HG02884 (cell line): Measurements from ENCODE around the gene GALNT8.

Experiments
- ATAC-seq: cut with Tn5 transposase; IDR thresholded peaks from one replicate; pipeline ENCODE4 v1.9.1; 2021; ENCODE audit warnings: mild to moderate bottlenecking, moderate library complexity; ENCODE audit not compliant: unreplicated experiment

The GALNT8 gene

GRCh38 chr12:4794491-4794890 lies 74.3 kb downstream of the GALNT8 start:
- no peak for ATAC-seq

DNA sequence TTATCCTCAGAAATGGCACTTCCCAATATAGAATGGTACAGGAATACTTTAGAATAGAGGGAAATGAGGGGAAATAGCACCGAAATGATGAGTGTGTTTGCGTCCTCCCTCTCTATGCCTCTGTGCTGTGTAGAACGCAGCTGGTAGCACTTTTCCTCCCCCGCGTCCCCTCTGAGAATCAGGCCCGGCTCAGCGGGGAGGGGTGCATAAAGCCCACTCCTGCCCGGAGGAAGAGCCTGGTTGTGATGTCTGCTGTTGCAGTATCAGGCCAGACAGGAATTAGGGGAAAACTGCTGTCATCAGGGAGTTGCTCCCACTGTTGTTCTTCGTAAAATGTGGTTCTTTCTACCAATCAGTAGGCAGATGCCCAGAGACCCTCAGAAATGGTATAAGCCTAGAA lies 76.0 kb downstream of the GALNT8 start:
- ATAC-seq, result no peak

DNA sequence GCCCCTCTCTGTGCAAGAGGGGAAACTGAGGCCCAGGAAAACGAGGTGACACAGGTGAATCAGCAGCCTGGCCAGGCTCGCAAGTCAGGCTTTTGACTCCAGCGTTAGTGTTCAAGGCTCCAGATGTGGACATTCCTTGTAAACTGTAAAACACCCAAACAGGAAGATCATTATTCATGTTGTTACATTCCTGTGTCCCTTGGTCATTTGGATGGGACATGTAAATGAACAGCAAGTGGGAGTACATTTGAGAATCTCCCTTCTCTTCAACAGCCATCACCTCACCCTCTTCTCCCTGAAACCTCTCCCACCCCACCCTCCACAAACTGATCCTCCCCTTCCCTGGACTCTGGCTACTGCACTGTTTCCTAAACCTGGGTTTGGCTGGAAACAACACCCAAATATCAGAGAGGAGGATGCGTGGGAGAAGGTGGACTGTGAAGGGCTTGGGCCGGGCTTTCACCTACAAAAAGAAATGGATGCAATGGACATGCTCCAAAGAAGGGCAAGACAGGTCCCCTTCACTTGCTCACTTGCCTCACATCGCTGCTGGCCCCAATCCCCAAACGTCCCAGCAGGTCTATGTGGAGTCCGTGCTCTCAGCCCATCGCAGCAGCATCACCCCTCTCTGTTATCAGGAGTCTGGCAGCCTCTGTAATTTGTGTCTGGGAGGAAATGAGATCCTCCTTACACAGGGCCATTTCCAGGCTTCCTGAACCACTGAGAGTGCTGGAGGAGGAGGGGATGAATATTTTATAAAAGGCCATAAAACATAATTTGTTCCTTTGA lies 76.7 kb downstream of the GALNT8 start:
- ATAC-seq, result no peak

DNA sequence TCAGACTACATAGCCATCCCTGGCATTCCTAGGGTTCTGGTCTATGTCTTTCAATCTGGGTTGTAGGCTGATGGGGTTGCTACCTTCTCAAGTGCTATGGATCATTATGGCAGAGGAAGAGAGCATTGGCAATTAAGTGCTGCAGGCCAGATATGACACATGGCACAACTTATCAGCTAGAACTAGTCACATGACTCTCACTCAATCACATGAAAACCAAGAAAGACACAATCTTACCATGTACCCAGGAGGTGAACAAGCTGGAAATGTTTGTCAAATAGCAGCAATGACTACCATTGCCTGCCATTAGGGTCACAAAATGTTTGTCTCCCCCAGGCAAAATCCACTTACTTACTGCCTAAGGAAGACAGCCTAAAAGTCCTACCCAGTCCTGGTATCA lies 80.4 kb downstream of the GALNT8 start:
- no peak for ATAC-seq

- no peak for ATAC-seq
Measured at GRCh38 chr12:4802841-4803240, 82.6 kb downstream of the GALNT8 start.

DNA sequence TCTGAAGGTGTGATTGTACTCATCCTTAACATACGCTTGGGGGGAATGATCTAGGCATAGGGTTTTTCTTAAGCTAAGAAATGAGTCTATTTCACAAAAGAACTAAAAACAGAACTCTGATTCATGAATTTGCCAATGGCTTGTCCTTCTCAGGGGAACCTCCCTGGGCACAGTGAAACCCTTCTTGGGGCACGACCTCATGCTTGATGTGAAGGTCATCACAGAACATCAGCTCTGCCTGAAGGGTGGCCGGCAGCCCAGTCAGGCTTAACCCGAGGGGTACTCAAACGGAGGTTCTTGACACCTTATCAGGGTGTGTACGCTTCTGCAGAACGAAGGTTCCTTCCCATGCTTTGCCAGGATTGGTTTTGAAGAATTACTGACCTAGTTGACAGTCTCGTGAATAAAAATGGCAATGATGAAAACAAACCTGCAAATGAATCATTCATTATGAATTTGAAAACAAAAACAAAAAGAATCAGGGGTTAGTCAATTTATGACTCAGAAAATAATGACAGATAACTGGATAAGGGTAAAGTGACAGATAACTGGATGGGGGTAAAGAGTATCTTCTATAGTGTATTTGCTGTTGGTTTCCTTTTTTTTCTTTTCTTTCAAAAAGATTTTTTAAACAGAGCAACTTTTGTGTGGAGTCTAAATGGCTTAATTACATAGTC lies 86.4 kb downstream of the GALNT8 start:
- ATAC-seq, result no peak

GRCh38 chr12:4807116-4807783 lies 87.0 kb downstream of the GALNT8 start:
- no peak for ATAC-seq

DNA sequence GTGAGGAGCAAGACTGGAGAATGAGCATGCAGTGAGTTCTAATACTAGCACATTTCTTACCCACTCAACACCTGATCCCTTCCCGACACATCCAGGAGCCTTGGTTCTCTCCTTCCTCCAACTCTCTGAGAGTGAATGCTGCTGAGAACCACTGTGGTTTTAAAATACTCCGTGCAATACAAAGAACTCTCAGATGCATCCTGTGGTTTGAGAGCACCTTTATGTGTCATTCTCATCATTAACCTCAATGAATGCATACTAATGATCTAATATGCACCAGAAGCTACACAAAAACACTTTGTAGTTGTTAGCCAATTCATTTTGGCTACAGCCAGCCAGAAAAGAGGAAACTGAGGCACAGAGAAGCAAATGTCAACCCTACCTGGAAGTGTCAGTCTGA lies 87.6 kb downstream of the GALNT8 start:
- ATAC-seq, result no peak

DNA sequence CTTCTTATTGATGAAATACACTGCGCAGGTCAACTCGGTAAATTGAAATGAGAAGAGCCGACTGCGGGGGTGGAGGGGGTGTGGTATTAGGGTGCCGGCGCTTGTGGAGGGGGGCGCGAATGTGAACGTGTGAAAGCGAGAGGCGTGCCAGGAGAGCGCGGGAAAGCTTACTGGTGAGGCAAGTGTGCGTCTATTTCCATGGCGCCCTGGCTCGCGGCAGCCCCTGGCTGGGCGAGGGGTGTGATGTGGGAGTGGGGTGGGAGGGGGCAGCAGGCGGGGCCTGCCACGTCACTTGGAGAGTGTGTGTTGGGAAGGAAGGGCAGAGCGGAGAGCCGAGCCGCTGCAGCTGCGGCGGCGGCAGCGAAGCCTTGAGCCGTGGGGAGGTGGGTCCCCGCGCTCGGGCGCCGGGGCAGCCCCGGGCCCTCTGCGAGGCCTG lies 88.8 kb downstream of the GALNT8 start:
- no peak for ATAC-seq

- ATAC-seq, result no peak
Measured at GRCh38 chr12:4809449-4810218, 89.4 kb downstream of the GALNT8 start.

DNA sequence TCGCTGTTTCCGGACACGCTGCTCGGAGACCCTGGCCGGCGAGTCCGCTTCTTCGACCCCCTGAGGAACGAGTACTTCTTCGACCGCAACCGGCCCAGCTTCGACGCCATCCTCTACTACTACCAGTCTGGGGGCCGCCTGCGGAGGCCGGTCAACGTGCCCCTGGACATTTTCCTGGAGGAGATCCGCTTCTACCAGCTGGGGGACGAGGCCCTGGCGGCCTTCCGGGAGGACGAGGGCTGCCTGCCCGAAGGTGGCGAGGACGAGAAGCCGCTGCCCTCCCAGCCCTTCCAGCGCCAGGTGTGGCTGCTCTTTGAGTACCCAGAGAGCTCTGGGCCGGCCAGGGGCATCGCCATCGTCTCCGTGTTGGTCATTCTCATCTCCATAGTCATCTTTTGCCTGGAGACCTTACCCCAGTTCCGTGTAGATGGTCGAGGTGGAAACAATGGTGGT lies 90.0 kb downstream of the GALNT8 start:
- ATAC-seq, result no peak

- ATAC-seq, result no peak
Measured at GRCh38 chr12:4812624-4813327, 92.6 kb downstream of the GALNT8 start.

DNA sequence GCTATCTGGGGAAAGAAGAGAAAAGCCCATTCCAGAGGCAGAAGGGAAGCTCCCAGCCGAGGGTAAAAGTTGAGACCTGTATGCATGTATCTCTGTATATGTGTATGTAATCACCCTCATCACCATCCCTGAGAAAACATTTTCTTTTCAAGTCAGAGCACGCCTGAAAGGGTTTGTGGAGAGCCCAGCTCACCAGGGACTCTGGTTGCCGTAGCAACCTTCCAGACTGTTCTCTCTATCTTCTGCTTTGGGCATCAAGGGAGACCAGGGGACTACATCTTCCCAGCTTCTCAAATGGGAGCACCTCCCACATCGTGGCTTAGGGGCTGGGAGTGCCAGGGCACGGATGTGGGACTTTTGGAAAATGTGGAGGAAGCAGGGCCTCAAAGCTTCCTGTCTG lies 93.5 kb downstream of the GALNT8 start:
- ATAC-seq, result no peak

DNA sequence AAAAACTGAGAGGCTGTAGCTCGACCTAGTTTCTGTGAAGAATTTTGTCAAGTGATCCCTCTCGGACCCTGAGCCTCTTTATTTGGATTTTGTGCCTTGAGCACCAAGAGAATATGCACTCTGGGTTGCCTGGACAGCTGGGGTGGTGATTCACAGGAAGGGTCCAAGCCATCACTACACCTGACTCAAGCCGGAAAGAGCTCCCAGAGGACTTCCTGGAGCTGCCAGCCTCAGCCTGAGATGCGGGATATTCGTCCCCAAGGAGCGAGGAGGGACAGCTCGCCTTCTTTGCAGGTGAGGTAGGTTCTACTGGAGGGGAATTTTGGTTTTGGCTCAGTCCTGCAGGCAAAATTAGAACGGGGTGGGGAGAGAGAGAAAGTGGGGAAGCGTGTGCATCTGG lies 94.3 kb downstream of the GALNT8 start:
- ATAC-seq, result no peak

DNA sequence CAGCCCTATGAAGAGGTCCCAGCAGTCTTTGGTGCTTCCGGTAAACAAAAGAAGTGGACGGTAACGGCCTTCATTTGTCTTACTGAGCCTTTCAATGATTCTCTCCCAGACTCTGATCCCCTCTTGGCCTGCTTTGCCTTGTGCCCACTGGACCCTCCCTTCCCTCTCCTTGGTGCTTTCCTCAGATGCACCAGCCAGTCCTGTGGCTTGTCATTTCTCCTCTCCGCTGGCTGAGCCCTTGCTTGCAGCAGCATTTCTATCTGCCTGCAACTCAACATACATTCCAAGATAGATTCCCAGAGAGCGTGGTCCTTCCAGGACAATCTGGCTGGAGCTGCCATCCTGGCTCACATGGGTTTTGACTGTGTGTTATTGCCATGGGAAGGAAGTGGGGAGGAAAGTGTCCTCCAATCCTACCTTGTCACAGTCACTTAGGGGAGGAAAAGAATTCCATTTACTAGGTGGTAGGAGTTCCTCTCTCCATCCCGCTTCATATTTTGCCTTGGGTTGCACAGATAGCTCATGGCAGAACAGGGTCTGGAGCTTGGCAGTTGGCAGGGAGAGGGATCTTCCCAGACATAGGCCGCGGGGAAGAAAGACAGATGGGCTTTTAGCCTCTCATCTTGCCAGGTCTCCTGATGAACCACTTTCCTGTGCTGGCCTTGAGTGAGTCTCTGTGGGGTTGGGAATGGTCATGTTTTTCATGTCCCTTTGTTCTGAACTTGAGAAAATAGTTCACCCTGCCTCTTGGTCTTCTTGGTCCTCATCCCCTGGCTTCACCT lies 96.7 kb downstream of the GALNT8 start:
- no peak for ATAC-seq

GRCh38 chr12:4817880-4818279 lies 97.7 kb downstream of the GALNT8 start:
- no peak for ATAC-seq

DNA sequence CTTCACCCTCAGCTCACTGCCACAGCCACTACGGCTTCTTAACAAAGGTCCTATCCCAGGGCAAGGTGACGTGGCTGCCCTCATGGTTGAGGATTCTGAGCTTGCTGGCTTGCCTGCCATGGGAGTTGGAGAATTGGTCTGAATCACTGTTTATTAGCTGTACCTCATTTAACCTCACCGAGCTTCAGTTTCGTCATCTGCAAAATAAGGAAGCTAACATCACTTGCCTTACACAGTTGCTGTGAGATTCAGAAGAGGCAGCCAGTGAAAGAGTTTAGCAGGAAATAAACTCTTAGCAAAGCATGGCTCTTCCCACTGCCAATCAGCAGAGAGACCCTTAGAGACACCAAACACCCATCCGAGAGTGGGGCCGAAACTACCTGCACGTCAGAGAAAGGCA lies 99.5 kb downstream of the GALNT8 start:
- no peak for ATAC-seq

DNA sequence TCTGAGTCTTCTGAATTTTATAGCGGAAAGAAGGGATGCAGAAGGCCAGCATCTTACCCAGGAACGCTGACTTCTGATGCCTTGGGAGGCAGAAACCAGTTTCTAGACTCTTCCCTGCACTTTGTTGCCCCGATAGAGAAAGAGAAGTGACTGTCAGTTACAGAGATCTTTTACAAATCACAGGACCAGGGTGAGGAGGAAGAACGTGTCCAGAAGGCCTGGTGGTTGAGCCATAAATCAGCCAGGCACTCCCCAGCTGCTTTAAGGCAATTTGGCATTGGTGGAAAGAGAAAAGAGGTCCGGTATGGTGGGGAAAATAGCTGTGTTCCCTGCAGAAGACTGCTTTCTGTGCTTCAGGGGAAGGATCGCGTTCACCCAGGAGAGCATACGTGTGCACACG lies 100.8 kb downstream of the GALNT8 start:
- no peak for ATAC-seq
